H1 (cell line): ENCODE data around the gene ZSWIM6. TPM values are rescaled to one million over a fixed set of nuclear protein-coding genes. Genes with fewer than 3 reads are reported as not detected.

Experiments used
- CTCF ChIA-PET: fragments of 300-600 bp; sonication (Branson Sonifier 250); formaldehyde crosslinking; loops from one replicate; lab custom pipeline; 2021; ENCODE audit not compliant: partially characterized antibody; lab: Charles Lee
- POLR2A ChIA-PET: fragments of 300-600 bp; sonication (Branson Sonifier 250); formaldehyde crosslinking; loops from one replicate; lab custom pipeline; 2021; ENCODE audit warnings: inconsistent platforms; ENCODE audit not compliant: partially characterized antibody; lab: Charles Lee
- DNase-seq, 2 experiments: peaks; one replicate each; pipeline versions ENCODE4 v3.0.0 to v3.0.0-alpha.2; 2010 to 2022; ENCODE audit warnings: low spot score in 2 of 2, low read depth in 1 of 2, mixed read lengths in 1 of 2
- FAIRE-seq: peaks from 2 replicates; lab custom pipeline; 2011; peaks lifted over from hg19 to GRCh38; lab: Jason Lieb, UNC
- H2AFZ ChIP-seq: 2 replicates; pipeline ENCODE4 v1.8.1; 2012; ENCODE audit warnings: low read length, inconsistent platforms
- H2AK5ac ChIP-seq: 2 replicates; pipeline ENCODE4 v1.6.1; 2013; ENCODE audit warnings: low read depth, low read length
- H2BK120ac ChIP-seq: replicated peaks from 2 replicates; pipeline ENCODE3; 2013; ENCODE audit warnings: low read depth, low read length, inconsistent platforms
- H2BK12ac ChIP-seq: 2 replicates; pipeline ENCODE4 v1.6.1; 2013; ENCODE audit warnings: low read depth, low read length
- H2BK15ac ChIP-seq: 2 replicates; pipeline ENCODE4 v1.6.1; 2013; ENCODE audit warnings: low read length
- H2BK20ac ChIP-seq: 2 replicates; pipeline ENCODE4 v1.6.1; 2013; ENCODE audit warnings: low read length
- H2BK5ac ChIP-seq: 2 replicates; pipeline ENCODE4 v1.6.1; 2013; ENCODE audit warnings: low read depth, low read length
- H3K14ac ChIP-seq: 2 replicates; pipeline ENCODE4 v1.6.1; 2013; ENCODE audit warnings: inconsistent platforms; ENCODE audit not compliant: insufficient read length
- H3K18ac ChIP-seq: 2 replicates; pipeline ENCODE4 v1.6.1; 2013; ENCODE audit warnings: low read length; ENCODE audit errors: extremely low read depth
- H3K23ac ChIP-seq: 2 replicates; pipeline ENCODE4 v1.6.1; 2013; ENCODE audit warnings: inconsistent platforms; ENCODE audit not compliant: insufficient read length
- H3K23me2 ChIP-seq: 2 replicates; pipeline ENCODE4 v1.6.1; 2013; ENCODE audit warnings: low read depth, low read length
- H3K27ac ChIP-seq: 2 replicates; pipeline ENCODE4 v1.6.1; 2011; ENCODE audit warnings: low read depth, low read length, inconsistent platforms
- H3K27me3 ChIP-seq, 4 experiments: replicated peaks in 1 of 4; 1 replicate in 1 of 4; 2 replicates in 3 of 4; pipeline versions ENCODE4 v1.6.1 to v1.8.1; 2011 to 2013; ENCODE audit warnings: low read length in 3 of 4, mild to moderate bottlenecking in 3 of 4, inconsistent platforms in 2 of 4, mixed read lengths in 2 of 4, moderate library complexity in 1 of 4; ENCODE audit not compliant: control insufficient read depth in 3 of 4, insufficient read depth in 3 of 4; ENCODE audit errors: extremely low read depth in 1 of 4
- H3K36me3 ChIP-seq, 4 experiments: 2 replicates each; pipeline versions ENCODE4 v1.6.1 to v1.8.1; 2011 to 2013; ENCODE audit warnings: mild to moderate bottlenecking in 4 of 4, low read length in 3 of 4, moderate library complexity in 2 of 4, control low read depth in 1 of 4, inconsistent platforms in 1 of 4; ENCODE audit not compliant: insufficient read depth in 4 of 4, control insufficient read depth in 2 of 4
- H3K4ac ChIP-seq: replicated peaks from 2 replicates; pipeline ENCODE3; 2013; ENCODE audit warnings: low read length, low read depth, mixed read lengths, inconsistent platforms; ENCODE audit not compliant: insufficient read length
- H3K4me1 ChIP-seq, 4 experiments: replicated peaks in 1 of 4; 1 replicate in 1 of 4; 2 replicates in 3 of 4; pipeline versions ENCODE4 v1.6.1 to v1.8.1; 2011 to 2013; ENCODE audit warnings: low read length in 3 of 4, inconsistent platforms in 2 of 4, mixed read lengths in 1 of 4; ENCODE audit not compliant: insufficient read depth in 4 of 4, control insufficient read depth in 3 of 4
- H3K4me2 ChIP-seq, 2 experiments: 2 replicates each; pipeline versions ENCODE4 v1.6.1 to v1.8.1; 2011 to 2013; ENCODE audit warnings: low read depth in 2 of 2, low read length in 2 of 2, control low read depth in 1 of 2, inconsistent platforms in 1 of 2, mild to moderate bottlenecking in 1 of 2; ENCODE audit not compliant: insufficient read depth in 1 of 2
- H3K4me3 ChIP-seq, 4 experiments: fragments of 200-600, 300-600 bp in 1 of 4; sonication (generic), shearing (Covaris generic), sonication (Bioruptor Twin) in 1 of 4; 2 replicates each; pipeline versions ENCODE4 v1.5.1 to v1.8.1; 2011 to 2016; ENCODE audit warnings: low read length in 4 of 4, low read depth in 3 of 4, control low read depth in 2 of 4, inconsistent platforms in 2 of 4, mild to moderate bottlenecking in 2 of 4, mixed read lengths in 1 of 4, moderate library complexity in 1 of 4; ENCODE audit not compliant: insufficient read depth in 2 of 4; ENCODE audit errors: extremely low read depth in 1 of 4
- H3K56ac ChIP-seq: replicated peaks from 2 replicates; pipeline ENCODE3; 2013; ENCODE audit warnings: low read depth, mild to moderate bottlenecking, mixed read lengths, low read length, inconsistent platforms; ENCODE audit not compliant: insufficient read length
- H3K79me1 ChIP-seq: 2 replicates; pipeline ENCODE4 v1.6.1; 2013; ENCODE audit warnings: low read depth, low read length, control low read depth
- H3K79me2 ChIP-seq, 2 experiments: 2 replicates each; pipeline versions ENCODE4 v1.6.1 to v1.8.1; 2012 to 2013; ENCODE audit warnings: low read length in 2 of 2, mild to moderate bottlenecking in 2 of 2, inconsistent platforms in 1 of 2; ENCODE audit not compliant: insufficient read depth in 2 of 2, control insufficient read depth in 1 of 2
- H3K9ac ChIP-seq, 4 experiments: replicated peaks in 1 of 4; 1 replicate in 1 of 4; 2 replicates in 3 of 4; pipeline versions ENCODE4 v1.6.1 to v1.8.1; 2011 to 2013; ENCODE audit warnings: low read depth in 3 of 4, low read length in 3 of 4, control low read depth in 2 of 4, mild to moderate bottlenecking in 2 of 4, moderate library complexity in 2 of 4, inconsistent platforms in 1 of 4; ENCODE audit errors: extremely low read depth in 1 of 4
- H3K9me3 ChIP-seq, 2 experiments: 2 replicates each; pipeline versions ENCODE4 v1.6.1 to v1.8.1; 2012 to 2013; ENCODE audit warnings: mild to moderate bottlenecking in 2 of 2, moderate library complexity in 2 of 2, control low read depth in 1 of 2, inconsistent platforms in 1 of 2, low read depth in 1 of 2, low read length in 1 of 2, mixed read lengths in 1 of 2; ENCODE audit not compliant: insufficient read depth in 2 of 2
- H4K20me1 ChIP-seq, 2 experiments: replicated peaks in 1 of 2; 2 replicates each; pipeline versions ENCODE3 to v1.8.1; 2011 to 2013; ENCODE audit warnings: inconsistent platforms in 2 of 2, low read length in 2 of 2, mild to moderate bottlenecking in 1 of 2; ENCODE audit not compliant: insufficient read depth in 2 of 2, control insufficient read depth in 1 of 2
- H4K5ac ChIP-seq: 2 replicates; pipeline ENCODE4 v1.6.1; 2013; ENCODE audit warnings: low read length, low read depth, mixed read lengths, inconsistent platforms; ENCODE audit not compliant: insufficient read length
- H4K8ac ChIP-seq: 2 replicates; pipeline ENCODE4 v1.8.0; 2013; ENCODE audit warnings: mild to moderate bottlenecking, moderate library complexity, low read length, inconsistent platforms; ENCODE audit not compliant: insufficient read depth; ENCODE audit errors: extremely low read depth
- H4K91ac ChIP-seq: replicated peaks from 2 replicates; pipeline ENCODE3; 2013; ENCODE audit warnings: low read length, mixed read lengths, inconsistent platforms; ENCODE audit not compliant: insufficient read length
- CBX5 ChIP-seq: fragments of 300-800, 300-1000 bp; sonication (generic); IDR thresholded peaks from 2 replicates; pipeline ENCODE4 v1.7.1; 2016; ENCODE audit warnings: antibody characterized with exemption, low read length, low read depth
- EP300 ChIP-seq, 2 experiments: IDR thresholded peaks; 1 replicate in 1 of 2; 2 replicates in 1 of 2; pipeline ENCODE4 v1.6.1; 2011 to 2012; ENCODE audit warnings: low read depth in 2 of 2, low read length in 2 of 2, mild to moderate bottlenecking in 2 of 2, borderline replicate concordance in 1 of 2, inconsistent platforms in 1 of 2, moderate library complexity in 1 of 2
- EZH2 ChIP-seq: fragments of 200-600 bp; sonication (generic); IDR thresholded peaks from 2 replicates; pipeline ENCODE4 v1.7.1; 2012; ENCODE audit warnings: low read depth, mild to moderate bottlenecking, moderate library complexity, low read length, inconsistent platforms; ENCODE audit not compliant: severe bottlenecking
- KDM1A ChIP-seq: fragments of 200-600, 300-600 bp; sonication (generic); IDR thresholded peaks from 2 replicates; pipeline ENCODE4 v1.7.1; 2016; ENCODE audit warnings: mild to moderate bottlenecking, low read length, borderline replicate concordance
- KDM5A ChIP-seq: fragments of 200-600 bp; IDR thresholded peaks from 2 replicates; pipeline ENCODE4 v1.7.1; 2012; ENCODE audit warnings: mild to moderate bottlenecking, low read length, inconsistent platforms, mixed read lengths
- POU5F1 ChIP-seq: IDR thresholded peaks from 2 replicates; pipeline ENCODE4 v1.6.1; 2011; ENCODE audit warnings: low read depth, mild to moderate bottlenecking, low read length, moderate library complexity
- RBBP5 ChIP-seq: IDR thresholded peaks from 2 replicates; pipeline ENCODE4 v1.7.1; 2012; ENCODE audit warnings: low read depth, mild to moderate bottlenecking, inconsistent platforms, low read length, moderate library complexity, borderline replicate concordance
- SIRT6 ChIP-seq: IDR thresholded peaks from one replicate; pipeline ENCODE4 v1.7.1; 2012; ENCODE audit warnings: low read length, inconsistent platforms
- TAF1 ChIP-seq: IDR thresholded peaks from 2 replicates; pipeline ENCODE4 v1.6.1; 2011; ENCODE audit warnings: mild to moderate bottlenecking, low read depth, low read length
- TBP ChIP-seq: IDR thresholded peaks from 2 replicates; pipeline ENCODE4 v1.6.1; 2011; ENCODE audit warnings: low read depth, low read length, improper control_type of control experiment
- YY1 ChIP-seq: IDR thresholded peaks from 2 replicates; pipeline ENCODE4 v1.6.1; 2011; ENCODE audit warnings: low read depth, mild to moderate bottlenecking, low read length
- WGBS, 2 experiments: shearing (Covaris generic) in 1 of 2; methylation state at CpG; one replicate each; pipeline versions ENCODE4 v1.1.6 to v1.1.7; 2013 to 2015; ENCODE audit warnings: low lambda C conversion rate in 2 of 2, mixed read lengths in 2 of 2, inconsistent platforms in 1 of 2, low coverage in 1 of 2, missing lambda C conversion rate in 1 of 2; ENCODE audit not compliant: insufficient replicate concordance in 2 of 2, insufficient coverage in 1 of 2, insufficient read length in 1 of 2; ENCODE audit errors: extremely low coverage in 1 of 2, missing lambda C conversion rate in 1 of 2; 5-methylcytosine and 5-hydroxymethylcytosine counted together
- polyA plus RNA-seq, 7 experiments: library from polyadenylated mRNA; depleted of rRNA in 3 of 7; stranded (reverse) in 5 of 7; unstranded in 2 of 7; fragments of >200 nt in 5 of 7; fragments of 200-250 nt in 2 of 7; gene quantifications; 1 replicate in 5 of 7; 2 replicates in 1 of 7; 4 replicates in 1 of 7; pipeline versions ENCODE4 v1.2.1 to v1.2.3, GENCODE V29; 2011 to 2013; ENCODE audit warnings: missing spikeins in 2 of 7, mixed read lengths in 2 of 7
- total RNA-seq: library from RNA; stranded (reverse); fragmentation: NEBNext Ultra II Directional; extraction: Animal tissue kit (Norgen Biotek cat#: 25700); gene quantifications from 2 replicates; pipeline ENCODE4 v1.2.1, GENCODE V29; 2021
- TF ChIP-seq, protein P1 (sequence below): IDR thresholded peaks from 2 replicates; pipeline ENCODE4 v1.6.1; 2011; ENCODE audit warnings: low read length, improper control_type of control experiment
- TF ChIP-seq, protein P2 (sequence below): IDR thresholded peaks from 2 replicates; pipeline ENCODE4 v1.6.1; 2012; ENCODE audit warnings: inconsistent platforms

The ZSWIM6 gene
- total and polyA plus RNA-seq, 2 of the 8 experiments (the other 6 are each of a cell fraction or from before 2014, with no cell fraction given), result 7.9 to 12.4 TPM

DNA sequence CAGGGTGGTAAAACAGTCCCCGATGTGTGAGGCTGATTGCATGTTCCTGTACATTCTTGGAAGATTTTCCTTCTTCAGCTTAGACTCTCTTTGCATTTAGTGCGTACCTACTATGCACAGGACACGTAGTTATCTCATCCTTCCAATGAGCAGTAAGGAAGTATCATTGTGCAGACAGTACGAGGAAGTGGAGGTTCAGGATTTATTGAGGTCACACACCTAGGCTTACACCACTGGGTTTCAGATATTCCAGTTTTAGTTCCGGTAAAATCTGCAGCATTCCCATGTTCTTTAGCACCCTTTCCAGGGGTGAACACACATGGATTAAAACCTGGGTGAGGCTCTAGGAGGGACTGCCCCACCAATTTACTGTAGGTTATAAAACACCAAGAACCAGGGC lies 238.7 kb downstream of the ZSWIM6 start:
- CTCF ChIA-PET, result no interaction called here
- WGBS, 2 experiments, result 86% methylated on average over 5 of the region's 5 CpGs; no CpG with 5 or more reads in 1 of the 2 experiments
- TF ChIP-seq POU5F1, result no peak
- no peak for TF ChIP-seq YY1
- no peak for TF ChIP-seq TBP
- no peak for TF ChIP-seq KDM5A
- TF ChIP-seq TAF1, result no peak
- TF ChIP-seq, protein P1, sequence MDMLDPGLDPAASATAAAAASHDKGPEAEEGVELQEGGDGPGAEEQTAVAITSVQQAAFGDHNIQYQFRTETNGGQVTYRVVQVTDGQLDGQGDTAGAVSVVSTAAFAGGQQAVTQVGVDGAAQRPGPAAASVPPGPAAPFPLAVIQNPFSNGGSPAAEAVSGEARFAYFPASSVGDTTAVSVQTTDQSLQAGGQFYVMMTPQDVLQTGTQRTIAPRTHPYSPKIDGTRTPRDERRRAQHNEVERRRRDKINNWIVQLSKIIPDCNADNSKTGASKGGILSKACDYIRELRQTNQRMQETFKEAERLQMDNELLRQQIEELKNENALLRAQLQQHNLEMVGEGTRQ, result no peak
- TF ChIP-seq EZH2, result no peak
- TF ChIP-seq KDM1A, result no peak
- no peak for TF ChIP-seq EP300 (IDR thresholded peaks at IDR 0.05; ENCODE audit: borderline replicate concordance in 1 of 2, low read depth in 2 of 2, low read length in 2 of 2)
- no peak for TF ChIP-seq CBX5
- TF ChIP-seq RBBP5, result no peak
- TF ChIP-seq, protein P2, sequence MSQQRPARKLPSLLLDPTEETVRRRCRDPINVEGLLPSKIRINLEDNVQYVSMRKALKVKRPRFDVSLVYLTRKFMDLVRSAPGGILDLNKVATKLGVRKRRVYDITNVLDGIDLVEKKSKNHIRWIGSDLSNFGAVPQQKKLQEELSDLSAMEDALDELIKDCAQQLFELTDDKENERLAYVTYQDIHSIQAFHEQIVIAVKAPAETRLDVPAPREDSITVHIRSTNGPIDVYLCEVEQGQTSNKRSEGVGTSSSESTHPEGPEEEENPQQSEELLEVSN, result no peak
- no peak for TF ChIP-seq SIRT6

More for the DNA sequence above, 238.7 kb downstream of the ZSWIM6 start:
- FAIRE-seq (no peak), DNase-seq (no peak)
- H3K79me2 ChIP-seq, result no peaks in the 10 kb centered on the region
- no peak overlapping the region for H4K91ac ChIP-seq
- H4K20me1 ChIP-seq, result no peaks in the 10 kb centered on the region
- H3K36me3 ChIP-seq, result no peaks in the 10 kb centered on the region
- H2AK5ac ChIP-seq, result no peak overlapping the region
- H3K27ac ChIP-seq, result no peak overlapping the region
- no peak overlapping the region for H2BK5ac ChIP-seq
- no peak overlapping the region for H3K4ac ChIP-seq
- no peak overlapping the region for H3K4me2 ChIP-seq
- H2BK12ac ChIP-seq, result no peak overlapping the region
- no peaks in the 10 kb centered on the region for H3K27me3 ChIP-seq
- no peak overlapping the region for H3K18ac ChIP-seq
- H3K14ac ChIP-seq, result no peak overlapping the region
- no peak overlapping the region for H4K5ac ChIP-seq
- POLR2A ChIA-PET, result no interaction called here
- H3K4me1 ChIP-seq, result no peaks in the 10 kb centered on the region
- no peak overlapping the region for H3K4me3 ChIP-seq
- H2AFZ ChIP-seq, result no peak overlapping the region
- H2BK120ac ChIP-seq, result no peak overlapping the region
- H3K9me3 ChIP-seq, result no peaks in the 10 kb centered on the region
- H3K79me1 ChIP-seq, result no peaks in the 10 kb centered on the region
- no peaks in the 10 kb centered on the region for H3K23me2 ChIP-seq
- H3K23ac ChIP-seq, result no peak overlapping the region
- H3K56ac ChIP-seq, result no peak overlapping the region
- no peak overlapping the region; the same call in 1 of the 2 replicates for H4K8ac ChIP-seq
- no peak overlapping the region for H2BK20ac ChIP-seq
- no peak overlapping the region for H3K9ac ChIP-seq
- H2BK15ac ChIP-seq, result no peak overlapping the region
